NCI-H526 (cell line): ENCODE measurements around the gene ETS1.

Experiments
- DNase-seq, 2 experiments: peaks; one replicate each; lab custom pipeline; 2025; lab: John Stamatoyannopoulos, UW

Gene ETS1

DNA sequence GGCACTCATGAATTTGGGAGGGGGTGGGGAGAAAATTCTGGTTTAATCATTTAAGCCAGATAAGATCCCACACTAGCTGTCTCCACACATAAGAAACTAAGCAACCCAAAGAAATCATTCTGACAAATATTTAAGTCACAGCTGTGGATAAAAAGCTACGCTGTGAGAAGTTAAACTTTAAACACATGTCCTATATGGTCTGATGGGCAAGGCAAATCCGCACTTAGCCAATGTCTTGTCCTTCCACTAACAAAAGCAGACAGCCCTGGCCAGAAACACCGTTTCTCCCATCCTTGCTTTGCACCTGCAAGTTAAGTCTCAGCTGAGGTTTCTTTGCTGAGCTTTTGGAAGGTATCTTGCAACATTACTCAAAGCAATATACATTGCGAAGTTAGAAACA is 68.0 kb downstream of the ETS1 start:
- DNase-seq = no peak

DNA sequence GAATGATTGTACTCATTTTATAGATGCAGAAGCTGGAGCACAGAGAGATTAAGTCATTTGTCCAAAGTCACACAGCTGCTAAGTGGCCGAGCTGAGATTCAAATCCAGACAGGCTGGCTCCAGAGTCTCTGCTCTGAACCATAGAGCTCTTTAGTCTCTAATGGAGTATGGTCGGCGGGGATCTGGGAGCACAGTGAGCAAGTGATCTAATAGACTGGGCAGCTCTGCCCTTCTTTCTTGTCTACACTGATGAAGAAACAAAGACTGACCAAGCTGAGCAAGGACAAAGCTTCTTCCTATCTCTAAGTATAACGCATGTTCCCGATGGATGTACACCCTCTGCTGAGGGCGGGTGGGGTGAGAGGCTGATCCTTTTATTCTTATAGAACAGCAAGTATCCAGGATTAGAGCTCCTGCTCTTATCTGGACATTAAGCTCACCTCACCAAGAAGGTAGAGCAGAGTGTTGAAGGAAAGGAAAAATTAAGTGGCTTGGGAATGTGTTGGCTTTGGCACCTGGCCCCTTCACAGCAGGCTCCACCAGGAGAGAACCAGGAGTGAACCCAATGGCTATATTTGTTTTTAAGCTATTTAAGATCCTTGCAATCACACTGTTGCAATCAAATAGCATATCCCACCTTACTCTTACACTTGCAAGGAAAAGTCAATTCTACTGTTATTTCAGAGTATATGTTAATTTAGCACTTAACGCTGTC is 68.7 kb downstream of the ETS1 start:
- DNase-seq = no peak

DNA sequence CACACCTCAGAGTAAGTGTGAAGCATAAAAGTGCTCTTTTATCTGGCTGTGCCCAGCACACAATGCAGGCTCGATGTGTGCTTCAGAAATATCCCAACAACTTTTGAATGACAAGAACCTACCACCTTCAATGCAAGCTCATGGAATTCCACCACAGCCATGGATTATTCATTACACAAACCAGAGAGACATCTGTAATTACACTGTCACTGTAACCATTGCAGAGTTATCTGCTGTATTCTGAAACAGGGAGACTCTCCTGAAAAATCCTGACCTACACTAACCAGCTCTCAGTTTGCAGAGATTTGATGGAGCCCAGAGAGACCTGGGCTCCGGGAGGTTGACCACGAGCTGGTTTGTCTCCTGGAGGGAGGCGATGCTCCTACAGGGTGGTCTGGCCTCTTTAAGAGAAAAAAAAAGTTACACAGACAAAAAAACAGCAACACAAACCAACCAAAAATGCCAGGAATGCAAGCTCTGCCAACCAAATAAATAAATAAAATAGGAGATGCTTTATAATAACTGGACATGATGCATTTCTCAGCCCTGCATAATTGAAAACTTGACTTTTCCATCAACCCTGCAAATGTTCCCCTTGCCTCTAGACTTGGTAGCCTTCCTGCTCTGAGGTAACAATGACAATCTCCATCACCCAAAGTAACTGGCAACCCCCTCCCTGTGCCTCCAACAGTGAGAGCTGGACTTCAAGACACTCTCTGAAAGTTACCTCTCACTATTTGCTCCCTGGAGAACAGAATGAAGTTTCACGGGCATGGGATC is 69.7 kb downstream of the ETS1 start:
- DNase-seq = no peak

DNA sequence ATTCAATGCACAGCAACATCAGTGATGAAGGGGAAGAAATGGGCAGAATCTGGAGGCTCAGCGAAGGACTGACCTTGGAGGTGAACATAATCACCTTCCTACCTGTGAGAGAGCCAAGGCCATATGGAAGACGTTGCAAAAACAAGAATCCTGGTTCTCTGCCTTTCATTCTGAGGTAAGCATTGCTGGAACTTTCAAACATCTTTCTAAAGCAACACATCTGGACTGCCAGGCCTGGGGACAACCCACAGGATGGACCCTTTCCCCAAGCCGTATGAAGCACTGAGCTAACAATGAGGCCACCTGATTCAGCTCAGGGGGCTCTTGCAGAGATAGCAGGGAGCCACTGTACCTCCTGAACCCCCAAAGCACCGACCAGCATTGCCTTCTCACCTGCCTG is 70.5 kb downstream of the ETS1 start:
- DNase-seq = no peak

DNA sequence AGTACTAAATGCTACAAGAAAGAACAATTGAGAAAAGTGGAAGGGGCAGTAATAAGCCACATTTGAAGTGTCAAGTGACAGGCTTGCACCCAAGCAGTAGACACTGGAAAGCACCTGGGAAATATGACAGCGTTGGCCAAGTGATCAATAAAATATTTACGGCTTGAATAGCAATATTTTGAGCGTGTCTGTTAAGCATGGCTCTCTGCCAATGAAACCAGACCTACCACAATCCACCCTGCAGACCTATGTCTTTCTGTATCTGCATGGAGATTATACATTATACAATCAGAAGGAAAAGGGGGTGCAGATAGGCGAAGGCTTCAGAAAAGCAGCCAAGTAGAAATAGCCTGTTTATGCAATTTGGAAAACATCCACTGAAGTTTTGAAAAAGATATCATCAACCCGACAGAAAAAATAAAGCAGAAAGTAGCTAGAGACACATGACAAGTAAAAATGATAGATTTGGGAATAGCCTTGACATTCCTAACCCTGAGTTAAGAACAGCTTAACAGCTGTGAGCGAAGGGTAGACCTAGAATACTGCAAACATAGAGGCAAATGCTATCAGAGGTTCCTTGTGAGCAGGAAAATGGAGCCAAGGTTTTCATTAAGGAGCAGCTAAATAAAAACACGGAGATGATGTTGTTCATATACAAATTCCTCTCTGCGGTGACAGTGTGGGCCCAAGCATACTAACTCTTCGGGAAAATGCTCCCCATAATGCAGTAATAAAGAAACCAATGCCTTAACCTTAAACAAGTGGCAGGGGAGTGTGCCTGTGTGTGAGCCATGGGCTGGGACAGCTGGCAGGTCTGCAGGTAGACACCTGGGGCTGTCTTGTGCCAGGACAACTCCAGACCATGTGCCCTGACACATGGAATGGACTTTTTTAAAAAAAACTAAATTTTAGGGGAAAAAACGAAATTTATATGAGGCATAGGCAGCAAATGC is 71.3 kb downstream of the ETS1 start:
- DNase-seq = no peak

DNA sequence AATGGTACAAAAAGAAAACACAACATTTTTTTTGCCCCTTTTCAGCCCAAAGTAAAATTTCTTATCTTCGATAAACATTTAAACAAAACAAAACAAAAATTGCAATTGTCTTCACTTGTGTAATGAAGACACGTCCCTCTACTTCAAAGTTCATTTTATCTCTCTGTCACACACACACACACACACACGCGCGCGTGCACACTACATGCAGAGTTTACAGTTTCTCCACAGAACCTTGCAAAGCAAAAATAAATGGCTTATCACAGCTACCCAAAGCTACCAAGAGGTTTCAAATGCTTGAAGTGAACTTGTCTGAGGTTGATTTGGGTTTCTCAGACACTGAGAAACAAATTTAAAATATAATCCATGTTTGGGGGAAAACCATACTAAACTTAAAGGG is 72.3 kb downstream of the ETS1 start:
- DNase-seq = no peak

DNA sequence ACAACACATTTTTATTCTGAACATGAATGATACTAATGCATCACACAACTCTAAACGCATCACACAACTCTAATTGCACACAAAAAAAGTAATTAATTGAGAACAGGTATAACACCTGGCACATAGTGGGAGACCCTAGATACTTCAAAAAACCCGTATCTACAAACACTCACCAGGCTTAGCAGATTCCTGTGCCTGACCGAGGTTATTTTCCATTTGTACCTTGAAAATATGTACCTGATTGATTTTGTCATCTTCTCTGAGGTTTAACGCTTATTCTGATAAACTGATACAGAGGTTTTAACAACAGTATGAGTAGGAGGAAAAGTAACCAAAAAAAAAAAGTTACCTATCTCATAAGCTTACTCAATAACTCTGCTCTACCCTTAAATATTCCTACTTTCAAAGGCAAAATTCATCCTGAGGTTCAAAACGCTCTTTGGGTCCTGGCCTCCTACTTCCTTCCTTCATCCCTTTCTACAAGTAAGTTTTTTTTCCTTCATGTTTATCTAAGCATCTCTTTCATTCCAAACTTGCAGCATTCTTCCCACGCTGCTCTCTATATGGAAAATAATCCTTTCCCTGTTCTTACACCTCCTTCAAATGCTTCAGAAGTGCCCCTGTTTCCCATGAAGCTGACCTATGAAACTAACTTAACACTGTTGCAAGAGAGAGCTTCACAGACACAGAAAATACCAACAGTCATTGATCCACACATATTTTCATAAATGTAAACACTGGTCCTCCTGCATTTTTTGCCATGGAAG is 73.3 kb downstream of the ETS1 start:
- DNase-seq = no peak

DNA sequence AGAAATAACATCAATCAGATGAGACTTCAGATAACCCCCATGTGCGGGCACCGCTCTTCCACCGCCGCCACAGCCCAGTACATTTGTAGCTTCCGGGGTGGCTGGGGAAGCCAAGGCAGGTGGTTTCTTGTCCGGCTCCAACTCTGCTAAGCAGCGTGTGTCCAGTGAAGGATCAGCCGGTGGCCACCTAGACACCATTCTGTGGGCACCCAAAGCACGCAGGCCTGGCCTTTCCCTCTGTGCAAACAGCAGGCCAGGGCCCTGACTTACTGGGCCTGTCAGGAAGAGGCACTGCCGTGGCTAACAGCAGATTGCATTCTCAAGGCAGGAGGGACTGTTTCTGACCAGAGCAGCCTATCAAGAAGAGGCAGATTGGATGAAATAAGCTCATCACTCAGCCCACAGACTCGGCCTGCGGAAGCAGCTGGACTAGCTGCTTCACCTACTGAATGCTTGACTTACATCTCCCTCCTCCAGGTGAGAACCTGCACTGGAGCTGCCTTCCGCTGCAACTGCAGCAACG is 74.8 kb downstream of the ETS1 start:
- DNase-seq = no peak

DNA sequence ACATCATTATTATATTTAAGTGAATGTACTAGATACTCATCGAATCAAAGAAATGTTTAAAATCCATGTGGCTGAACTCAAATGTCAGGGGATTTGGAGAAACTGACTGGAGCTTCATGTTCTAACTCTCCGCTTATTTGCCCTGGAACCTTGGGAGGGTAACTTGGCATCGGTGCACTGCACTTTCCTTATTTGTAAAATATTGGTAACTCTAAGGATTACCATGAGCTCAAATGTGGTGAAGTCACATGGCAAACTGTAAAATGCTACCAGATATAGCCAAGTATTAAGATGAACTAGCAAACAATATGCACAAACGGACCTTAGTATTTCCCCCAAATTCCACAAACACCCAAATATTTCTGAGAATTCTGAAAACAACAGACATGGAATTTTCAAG is 75.6 kb downstream of the ETS1 start:
- DNase-seq = no peak

DNA sequence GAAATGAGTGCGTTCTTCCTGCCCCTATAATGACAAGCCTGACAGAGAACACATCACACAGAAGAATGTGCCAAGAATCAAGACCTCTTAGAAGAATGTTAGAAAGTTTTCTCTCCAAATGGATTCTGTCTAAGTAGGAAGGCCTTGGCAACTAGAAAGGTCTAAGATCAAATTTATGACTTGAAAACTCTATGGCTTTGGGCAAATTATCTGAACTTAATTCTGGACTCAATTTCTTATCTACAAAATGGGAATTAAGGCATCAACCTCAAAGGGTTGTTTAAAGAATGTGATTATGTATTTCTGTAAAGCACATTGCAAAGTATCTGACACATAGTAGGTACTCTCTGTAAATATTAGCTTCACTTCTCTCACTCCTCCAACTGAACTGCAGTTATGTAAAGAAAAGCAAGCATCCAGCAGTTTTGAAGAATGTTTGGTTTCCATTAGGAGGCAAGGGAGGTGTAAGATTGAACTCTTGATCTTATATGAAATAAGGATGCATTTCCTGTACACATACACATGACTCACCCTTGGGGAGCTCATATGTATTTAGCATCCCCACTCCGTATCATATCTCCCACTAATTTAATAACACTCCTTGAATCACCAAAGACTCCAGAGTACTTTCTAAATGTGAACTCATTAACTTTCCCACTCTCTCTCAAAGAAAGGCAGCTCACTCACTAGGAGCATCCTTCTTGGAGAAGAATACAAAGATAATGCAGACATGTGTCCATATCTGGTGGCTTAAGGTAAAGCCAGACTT is 77.6 kb downstream of the ETS1 start:
- no peak for DNase-seq

DNA sequence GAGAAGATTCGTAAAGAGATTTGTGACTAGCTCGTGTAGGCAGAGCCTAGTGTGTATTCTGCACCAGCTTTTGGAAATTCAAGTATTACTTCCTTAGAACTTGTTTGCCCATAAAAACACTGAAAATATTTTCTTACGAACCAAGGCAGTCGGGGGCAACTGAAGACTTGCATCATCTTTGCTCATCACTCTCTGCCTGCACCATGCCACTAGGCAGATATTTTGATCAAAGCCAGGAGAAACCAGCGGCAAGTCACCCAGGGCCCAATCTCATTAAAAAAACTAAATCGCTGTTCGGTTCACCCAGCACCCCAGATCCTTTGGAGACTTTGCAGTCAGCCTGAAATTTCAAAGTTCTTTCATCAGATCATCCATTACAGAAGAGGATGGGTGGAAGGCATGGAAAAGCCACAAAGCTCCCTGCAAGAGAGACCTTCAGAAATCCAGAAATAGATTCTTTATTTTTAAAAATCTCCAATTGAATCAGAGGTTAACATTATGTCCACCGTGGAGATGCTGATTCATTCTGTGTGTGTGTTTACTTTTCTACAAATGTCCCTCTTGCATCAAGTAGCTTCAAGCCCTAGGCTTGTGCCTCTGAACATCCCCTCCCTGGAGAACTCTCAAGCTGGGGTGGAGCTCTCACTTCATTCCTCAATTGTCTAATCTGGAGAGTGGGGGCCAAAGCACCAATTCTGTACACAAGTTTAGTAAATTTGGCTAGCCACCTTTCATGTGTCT is 78.4 kb downstream of the ETS1 start:
- no peak for DNase-seq

DNA sequence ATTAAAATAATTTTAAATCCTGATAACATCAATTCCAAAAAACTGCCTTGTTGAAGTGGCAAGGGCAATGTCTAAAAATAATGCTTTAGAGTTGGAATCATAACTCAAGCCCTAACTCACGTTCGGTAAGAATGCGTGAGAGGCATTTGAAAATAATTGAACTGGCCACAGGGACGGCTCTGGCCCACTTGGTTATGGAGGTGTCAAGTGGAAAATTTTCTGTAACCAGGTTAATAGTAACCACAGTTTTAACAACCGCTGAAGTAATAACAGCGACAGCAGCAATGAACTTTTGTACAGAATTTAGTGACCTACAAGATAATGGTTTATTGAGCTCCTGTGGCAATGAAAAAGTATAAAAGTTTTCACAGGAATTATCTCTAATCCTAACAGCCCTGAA is 79.4 kb downstream of the ETS1 start:
- DNase-seq = no peak

DNA sequence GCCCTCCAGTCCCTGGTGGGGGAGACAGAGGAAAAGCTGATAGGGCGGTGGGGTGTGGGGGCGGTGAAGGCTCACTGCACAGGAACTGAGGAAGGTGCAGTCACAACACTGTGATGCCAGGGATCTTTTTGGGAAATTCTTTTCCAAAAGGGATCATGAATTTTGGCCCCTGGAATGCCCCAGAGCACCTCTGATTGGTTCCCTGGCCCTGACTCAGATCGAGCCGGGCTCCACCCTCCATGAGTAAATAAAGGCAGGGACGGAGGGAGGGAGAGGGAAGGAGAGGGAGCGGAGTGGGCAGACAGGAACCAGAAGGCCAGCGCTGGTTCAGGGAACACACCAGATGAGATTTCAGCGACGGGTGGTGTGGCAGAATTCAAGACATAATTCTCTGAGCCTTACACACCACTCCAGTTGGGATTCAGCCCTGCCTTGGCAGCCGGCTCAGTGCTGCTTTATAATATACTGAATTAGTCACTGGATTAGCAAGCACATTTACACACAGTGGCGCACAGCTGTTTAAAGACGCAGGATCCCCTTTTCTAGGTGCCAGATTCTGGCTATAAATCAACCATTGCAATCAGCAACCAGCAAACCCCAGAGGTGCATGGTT is 80.3 kb downstream of the ETS1 start:
- peak in 1 of 2 experiments; percentile 41 for DNase-seq

DNA sequence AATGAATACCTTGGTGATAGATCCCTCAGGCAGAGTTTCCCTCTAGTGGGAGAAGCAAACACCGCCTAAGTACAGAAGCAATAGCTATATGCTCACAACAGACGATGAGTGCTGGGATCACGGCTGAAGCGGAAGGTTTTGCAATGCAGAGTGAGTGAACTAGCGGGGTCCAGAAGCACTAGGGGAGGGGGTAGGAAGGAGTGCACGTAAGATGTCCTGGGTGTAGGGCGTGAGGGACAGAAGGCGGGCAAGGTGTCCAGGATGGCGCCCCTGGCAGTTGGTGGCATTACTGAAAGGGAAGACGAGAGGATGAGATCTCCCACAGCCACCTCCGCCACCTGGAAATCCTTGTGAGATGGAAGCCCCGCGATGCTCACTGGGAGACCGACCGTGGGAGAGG is 81.0 kb downstream of the ETS1 start:
- DNase-seq = no peak

DNA sequence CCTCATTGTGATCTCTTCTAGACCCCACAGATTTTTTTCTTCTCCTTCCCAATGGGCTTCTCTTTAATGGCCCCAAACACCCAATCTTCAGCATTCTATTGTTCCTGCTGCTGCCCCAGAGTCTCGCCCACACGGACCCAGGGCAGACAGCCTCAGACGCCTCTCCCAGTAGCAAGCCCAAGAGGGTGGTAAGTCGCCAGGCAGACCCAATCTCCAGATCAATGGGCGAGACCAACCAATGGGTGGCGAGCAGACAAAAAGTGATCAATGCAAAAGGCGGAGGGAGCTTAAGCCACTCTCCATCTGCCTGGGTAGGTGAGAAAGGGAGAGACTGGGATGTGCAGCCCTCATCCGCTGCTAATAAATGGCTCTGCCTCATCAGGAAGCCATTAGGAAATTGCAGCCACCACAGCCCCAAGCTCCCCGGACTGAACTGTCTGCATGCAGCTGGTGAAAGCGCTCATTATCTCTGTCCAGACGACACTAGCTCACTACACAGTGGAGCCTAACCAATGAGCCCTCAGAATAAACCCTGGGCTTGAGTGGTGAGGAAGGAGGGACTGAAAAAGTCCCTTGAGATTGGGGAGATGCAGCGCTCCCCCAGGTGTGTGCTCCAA is 81.8 kb downstream of the ETS1 start:
- no peak for DNase-seq

DNA sequence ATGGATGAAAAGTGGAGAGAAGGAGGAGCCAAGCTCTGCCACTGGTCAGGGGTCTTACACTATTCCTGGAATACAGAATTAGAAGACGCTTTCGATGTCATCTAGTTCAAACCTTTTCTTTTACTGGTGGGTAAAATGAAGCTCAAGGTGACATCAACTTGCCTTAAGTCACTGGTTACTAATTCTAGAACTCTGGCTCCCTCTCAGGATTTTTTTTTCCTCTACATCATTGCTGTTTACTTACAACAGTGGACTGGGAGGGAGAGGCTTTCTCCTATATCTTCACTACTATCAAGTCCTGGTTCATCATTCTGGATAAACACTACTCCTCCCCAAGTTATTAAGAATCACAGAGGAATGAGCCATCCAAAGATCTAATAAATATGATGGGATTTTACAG is 82.9 kb downstream of the ETS1 start:
- DNase-seq = no peak

DNA sequence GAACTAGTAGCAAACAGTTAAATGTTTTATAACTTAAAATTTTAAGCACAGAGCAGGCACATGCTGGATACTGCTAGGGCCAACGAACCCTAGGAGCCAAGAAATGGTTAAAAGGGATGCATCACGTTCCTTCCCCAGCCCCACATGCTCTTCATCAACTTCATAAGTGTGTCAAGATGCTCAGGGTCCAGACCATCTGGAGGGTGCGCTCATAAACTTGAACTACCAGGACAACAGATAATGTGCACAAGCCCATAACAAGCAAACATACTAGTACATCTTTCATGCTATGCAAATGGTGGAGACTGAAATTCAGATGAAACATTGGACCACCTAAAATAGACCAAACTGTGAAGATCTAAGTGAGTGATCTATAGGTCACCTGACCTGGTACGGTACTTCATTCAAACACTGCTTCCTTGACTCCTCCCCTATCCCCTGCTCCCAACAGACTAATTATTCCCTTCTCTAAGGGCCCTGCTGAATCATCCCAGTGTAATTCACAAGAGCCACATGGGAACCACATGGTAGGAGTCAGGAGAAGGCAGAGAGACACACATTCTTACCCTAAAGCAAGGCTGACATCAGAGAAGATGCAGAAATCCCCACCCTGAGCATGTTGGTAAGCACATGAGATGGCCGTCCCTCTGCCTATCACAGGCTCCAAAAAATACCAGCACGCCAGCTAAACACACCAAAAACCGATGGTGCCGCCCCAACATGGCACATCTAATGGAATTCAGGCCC is 83.9 kb downstream of the ETS1 start:
- DNase-seq = no peak

DNA sequence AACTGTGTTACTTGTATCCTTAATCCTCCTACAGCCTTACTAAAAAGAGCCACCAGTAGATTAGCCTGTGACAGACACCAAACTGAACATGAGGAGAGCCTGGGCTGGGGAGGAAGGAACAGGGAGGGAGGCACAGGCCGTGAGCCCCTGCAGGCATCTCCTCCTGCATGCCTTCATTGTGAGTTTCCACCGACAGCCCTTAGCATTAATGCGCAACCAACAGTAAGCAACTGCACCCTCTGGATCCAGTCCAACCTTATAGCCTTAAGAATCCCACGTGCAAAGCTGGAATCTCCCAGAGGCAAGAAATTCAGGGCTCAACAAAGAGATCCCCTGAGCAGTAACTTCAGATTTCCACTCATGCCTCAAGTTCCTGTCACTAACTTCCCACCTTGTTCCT is 84.6 kb downstream of the ETS1 start:
- DNase-seq = no peak
